HG03571 (cell line): ENCODE measurements around the gene RBM19.
A peak's percentile ranks its signal among the peaks of the same experiment; 100 is the strongest.

Experiments used
- ATAC-seq: cut with Tn5 transposase; IDR thresholded peaks from one replicate; pipeline ENCODE4 v1.9.1; 2021; ENCODE audit not compliant: unreplicated experiment

Gene RBM19

GRCh38 chr12:113932381-113933196, 33.5 kb downstream of the RBM19 start:
- ATAC-seq: no peak

GRCh38 chr12:113931517-113931916, 34.6 kb downstream of the RBM19 start:
- no peak for ATAC-seq

GRCh38 chr12:113930249-113930648, 35.9 kb downstream of the RBM19 start:
- ATAC-seq: no peak

GRCh38 chr12:113929312-113929989, 36.7 kb downstream of the RBM19 start:
- ATAC-seq: no peak

- no peak for ATAC-seq
Observed at GRCh38 chr12:113926788-113927187, 39.3 kb downstream of the RBM19 start.

- ATAC-seq: no peak
Observed at GRCh38 chr12:113924341-113924740, 41.8 kb downstream of the RBM19 start.

GRCh38 chr12:113923251-113923650, 42.9 kb downstream of the RBM19 start:
- no peak for ATAC-seq

GRCh38 chr12:113921430-113921829, 44.7 kb downstream of the RBM19 start:
- ATAC-seq: no peak

GRCh38 chr12:113919791-113920190, 46.3 kb downstream of the RBM19 start:
- no peak for ATAC-seq

GRCh38 chr12:113918306-113918705, 47.8 kb downstream of the RBM19 start:
- ATAC-seq: no peak

- no peak for ATAC-seq
Observed at GRCh38 chr12:113917393-113917792, 48.7 kb downstream of the RBM19 start.

GRCh38 chr12:113914806-113915205, 51.3 kb downstream of the RBM19 start:
- no peak for ATAC-seq

GRCh38 chr12:113914176-113914575, 51.9 kb downstream of the RBM19 start:
- ATAC-seq: no peak

- ATAC-seq: peak; percentile 47
Observed at GRCh38 chr12:113912760-113913329, 53.3 kb downstream of the RBM19 start.

GRCh38 chr12:113911971-113912759, 54.0 kb downstream of the RBM19 start:
- ATAC-seq: no peak

- no peak for ATAC-seq
Observed at GRCh38 chr12:113910751-113911272, 55.3 kb downstream of the RBM19 start.

GRCh38 chr12:113909776-113910420, 56.2 kb downstream of the RBM19 start:
- ATAC-seq: no peak

GRCh38 chr12:113908584-113909100, 57.5 kb downstream of the RBM19 start:
- ATAC-seq: no peak

- ATAC-seq: no peak
Observed at GRCh38 chr12:113907446-113908180, 58.5 kb downstream of the RBM19 start.
